ENCODE results near the gene ASB2.

DNA sequence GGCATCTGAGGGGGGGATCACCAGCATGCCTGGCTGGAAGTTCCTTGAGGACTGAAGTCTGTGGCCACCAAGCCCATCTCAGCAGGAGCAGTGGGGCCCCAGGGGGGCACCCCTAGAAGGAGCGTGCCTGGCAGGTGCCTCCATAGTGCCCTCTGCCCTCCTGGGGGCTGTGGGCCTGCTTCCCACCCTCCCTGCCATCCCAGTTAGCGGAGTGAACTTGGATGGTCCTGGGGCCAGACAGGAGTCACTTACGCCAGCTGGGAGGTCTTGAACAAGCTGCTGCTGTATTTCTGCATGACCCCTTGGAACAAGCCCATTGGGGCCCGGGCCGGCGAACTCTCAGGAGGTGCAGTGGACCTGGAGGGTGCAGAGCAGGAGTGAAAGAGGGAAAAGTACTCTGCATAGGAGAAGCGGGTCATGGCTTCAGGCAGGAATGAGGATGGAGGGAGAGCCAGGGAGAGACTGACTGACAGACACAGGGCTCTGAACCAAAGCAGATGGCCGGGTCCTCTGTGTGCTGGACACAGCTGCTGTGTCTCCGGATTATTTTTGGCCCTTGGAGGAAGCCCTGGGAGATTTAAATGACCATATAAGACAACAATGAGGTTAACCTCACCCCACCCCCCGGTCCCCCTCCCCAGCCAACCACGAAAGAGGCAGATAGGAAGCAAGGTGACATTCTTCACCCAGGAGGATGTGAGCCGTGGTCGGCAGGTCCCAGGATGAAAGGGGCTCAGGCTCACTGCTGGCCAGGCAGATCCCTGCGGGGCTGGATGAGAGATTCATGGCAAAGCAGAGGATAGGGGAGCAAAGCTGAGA, 19.6 kb downstream of the ASB2 start:
- TF ChIP-seq, protein P1, sequence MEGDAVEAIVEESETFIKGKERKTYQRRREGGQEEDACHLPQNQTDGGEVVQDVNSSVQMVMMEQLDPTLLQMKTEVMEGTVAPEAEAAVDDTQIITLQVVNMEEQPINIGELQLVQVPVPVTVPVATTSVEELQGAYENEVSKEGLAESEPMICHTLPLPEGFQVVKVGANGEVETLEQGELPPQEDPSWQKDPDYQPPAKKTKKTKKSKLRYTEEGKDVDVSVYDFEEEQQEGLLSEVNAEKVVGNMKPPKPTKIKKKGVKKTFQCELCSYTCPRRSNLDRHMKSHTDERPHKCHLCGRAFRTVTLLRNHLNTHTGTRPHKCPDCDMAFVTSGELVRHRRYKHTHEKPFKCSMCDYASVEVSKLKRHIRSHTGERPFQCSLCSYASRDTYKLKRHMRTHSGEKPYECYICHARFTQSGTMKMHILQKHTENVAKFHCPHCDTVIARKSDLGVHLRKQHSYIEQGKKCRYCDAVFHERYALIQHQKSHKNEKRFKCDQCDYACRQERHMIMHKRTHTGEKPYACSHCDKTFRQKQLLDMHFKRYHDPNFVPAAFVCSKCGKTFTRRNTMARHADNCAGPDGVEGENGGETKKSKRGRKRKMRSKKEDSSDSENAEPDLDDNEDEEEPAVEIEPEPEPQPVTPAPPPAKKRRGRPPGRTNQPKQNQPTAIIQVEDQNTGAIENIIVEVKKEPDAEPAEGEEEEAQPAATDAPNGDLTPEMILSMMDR (IDR thresholded peaks at IDR 0.05; ENCODE audit: control extremely low read depth in 1 of 3, insufficient read depth in 1 of 3, low read depth in 1 of 3, low read length in 3 of 3), result no peak
- TF ChIP-seq, protein P2, sequence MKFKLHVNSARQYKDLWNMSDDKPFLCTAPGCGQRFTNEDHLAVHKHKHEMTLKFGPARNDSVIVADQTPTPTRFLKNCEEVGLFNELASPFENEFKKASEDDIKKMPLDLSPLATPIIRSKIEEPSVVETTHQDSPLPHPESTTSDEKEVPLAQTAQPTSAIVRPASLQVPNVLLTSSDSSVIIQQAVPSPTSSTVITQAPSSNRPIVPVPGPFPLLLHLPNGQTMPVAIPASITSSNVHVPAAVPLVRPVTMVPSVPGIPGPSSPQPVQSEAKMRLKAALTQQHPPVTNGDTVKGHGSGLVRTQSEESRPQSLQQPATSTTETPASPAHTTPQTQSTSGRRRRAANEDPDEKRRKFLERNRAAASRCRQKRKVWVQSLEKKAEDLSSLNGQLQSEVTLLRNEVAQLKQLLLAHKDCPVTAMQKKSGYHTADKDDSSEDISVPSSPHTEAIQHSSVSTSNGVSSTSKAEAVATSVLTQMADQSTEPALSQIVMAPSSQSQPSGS (IDR thresholded peaks at IDR 0.05; ENCODE audit: low read length), result no peak
- no peak for TF ChIP-seq SP1 (IDR thresholded peaks at IDR 0.05; ENCODE audit: low read depth, low read length)
